NCI-H128 (cell line): ENCODE data around the gene CLEC17A.
"Not testable (repeated sequence)": the region's sequence is repeated elsewhere in the genome, so short reads cannot be mapped to it uniquely, and the experiment has no call there.

Source experiments
- DNase-seq: peaks from one replicate; lab custom pipeline; 2025; ENCODE audit not compliant: unreplicated experiment; lab: John Stamatoyannopoulos, UW

Gene CLEC17A, protein sequence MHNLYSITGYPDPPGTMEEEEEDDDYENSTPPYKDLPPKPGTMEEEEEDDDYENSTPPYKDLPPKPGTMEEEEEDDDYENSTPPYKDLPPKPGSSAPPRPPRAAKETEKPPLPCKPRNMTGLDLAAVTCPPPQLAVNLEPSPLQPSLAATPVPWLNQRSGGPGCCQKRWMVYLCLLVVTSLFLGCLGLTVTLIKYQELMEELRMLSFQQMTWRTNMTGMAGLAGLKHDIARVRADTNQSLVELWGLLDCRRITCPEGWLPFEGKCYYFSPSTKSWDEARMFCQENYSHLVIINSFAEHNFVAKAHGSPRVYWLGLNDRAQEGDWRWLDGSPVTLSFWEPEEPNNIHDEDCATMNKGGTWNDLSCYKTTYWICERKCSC

GRCh38 chr19:14582894-14583340, at the start of gene CLEC17A:
Gene CLEC17A (plus strand): TSS chr19:14583084. CDS start chr19:14583161, 77 bp downstream.
- DNase-seq: no peak

- no peak for DNase-seq
These were observed 49.4 kb upstream of the CLEC17A start for GRCh38 chr19:14533450-14533849.

DNA sequence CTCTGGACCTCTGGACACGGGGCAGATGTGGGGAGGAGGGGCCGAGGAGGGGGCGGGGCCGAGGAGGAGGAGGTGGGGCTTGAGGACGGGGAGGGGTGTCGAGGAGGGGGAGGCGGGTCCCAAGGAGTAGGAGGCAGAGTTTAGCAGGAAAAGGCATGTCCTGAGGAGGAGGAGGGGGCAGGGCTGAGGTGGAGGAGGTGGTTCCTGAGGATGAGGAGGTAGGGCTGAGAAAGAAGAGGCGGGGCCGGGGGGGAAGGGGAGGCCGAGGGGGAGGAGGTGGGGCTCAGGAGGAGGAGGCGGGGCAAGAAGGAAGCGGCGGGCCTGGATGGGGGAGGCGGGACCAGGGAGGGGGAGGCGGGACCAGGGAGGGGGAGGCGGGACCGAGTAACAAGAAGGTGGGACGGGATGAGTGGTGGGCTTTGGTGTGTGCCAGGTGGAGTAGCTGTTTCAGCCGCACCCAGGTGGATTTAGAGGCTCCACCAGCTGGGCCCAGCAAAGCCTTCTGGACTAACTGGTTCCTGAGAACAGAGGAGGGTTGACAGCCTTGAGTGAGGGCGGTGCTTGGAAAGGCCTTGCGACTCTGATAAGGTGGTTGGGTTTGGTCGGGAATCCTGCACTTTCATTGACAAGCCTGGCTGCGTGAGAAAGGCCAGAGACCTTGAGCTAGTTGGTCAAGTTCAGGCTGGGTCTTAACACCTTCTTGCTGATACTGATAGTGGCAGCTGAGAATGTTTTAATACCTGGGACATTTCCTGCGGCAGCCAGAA, 45.8 kb upstream of the CLEC17A start:
- no peak for DNase-seq

- no peak for DNase-seq
These were observed 42.0 kb upstream of the CLEC17A start for GRCh38 chr19:14540741-14541525.

DNA sequence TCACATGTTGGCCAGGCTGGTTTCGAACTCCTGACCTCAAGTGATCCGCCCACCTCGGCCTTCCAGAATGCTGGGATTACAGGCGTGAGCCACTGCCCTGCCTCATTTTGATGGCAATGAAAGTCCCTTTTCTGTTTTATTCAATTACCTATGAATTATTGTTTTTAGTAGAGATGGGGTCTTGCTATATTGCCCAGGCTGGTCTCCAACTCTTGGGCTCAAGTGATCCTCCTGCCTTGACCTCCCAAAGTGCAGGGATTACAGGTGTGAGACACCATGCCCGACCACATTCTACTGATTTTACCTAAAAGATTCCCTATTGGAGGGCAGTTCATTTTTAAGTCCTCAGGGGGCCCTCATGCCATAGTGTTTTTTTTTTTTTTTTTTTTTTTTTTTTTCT, 40.9 kb upstream of the CLEC17A start:
- DNase-seq: not testable (repeated sequence)

DNA sequence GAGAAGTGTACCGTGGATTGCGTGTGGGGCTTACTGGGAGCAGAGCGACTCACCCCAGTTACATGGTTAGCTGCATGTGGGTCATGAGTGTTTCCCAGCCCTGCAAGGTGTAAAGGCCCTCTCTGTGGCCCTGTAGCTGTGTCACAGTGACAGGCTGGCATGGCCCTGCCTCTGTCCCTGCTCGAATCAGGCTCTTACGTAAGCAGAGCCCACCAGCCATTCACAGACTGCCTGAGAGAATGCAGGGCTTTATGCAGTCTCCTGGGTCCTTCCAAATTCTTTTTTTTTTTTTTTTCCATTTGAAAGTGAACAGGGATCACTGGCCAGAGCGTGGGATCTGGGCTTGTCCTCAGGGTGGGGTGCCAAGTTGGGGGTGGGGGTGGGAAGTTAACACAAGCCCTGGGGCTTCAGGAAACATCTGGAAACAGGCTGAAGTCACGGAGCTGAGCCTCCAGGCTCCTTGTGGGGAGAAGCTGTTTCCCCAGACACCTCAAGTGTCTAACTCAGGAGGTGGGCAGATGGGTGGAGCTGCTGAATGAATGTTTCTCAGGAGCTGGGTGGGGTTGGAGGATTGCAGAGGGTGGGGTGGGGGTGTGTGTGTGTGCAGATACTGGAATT, 40.1 kb upstream of the CLEC17A start:
- DNase-seq: no peak

GRCh38 chr19:14544047-14544446, 38.8 kb upstream of the CLEC17A start:
- DNase-seq: no peak

DNA sequence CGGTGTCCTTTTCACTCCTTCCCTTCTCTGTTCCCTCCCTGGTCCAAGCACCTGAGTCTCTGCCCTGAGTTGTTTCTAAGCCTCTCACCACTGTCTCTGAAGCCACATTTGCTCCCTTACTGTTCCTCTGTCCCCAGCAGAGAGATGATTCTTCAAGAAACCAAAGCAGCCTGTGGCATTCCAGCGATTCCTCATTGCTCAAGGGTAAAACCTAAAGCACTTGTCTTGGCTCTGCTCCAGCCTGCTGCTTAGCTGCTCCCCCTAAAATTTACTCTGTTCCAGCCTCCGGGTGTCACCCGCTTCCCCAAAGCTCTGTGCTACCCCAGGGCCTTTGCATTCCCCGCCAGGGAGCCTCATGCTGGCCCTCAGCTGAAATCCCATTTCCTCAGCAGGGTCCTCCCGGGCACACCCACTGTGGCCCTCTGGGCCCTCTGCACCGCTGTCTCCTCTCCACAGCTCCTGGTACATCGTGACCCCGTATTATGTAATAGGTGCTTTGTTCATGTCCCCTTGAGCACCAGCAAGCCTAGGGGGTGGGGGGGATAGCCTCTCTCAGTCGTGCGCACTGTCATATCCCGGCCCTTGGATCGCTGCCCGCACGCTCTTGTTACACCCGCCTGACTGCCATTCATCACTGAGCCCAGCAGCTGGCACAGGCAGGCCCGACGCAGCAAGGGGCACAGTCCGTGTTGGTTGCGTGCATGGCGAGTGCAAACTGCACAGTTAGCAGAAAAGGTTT, 37.7 kb upstream of the CLEC17A start:
- DNase-seq: peak; percentile 94

GRCh38 chr19:14545716-14546082, 37.2 kb upstream of the CLEC17A start:
- DNase-seq: no peak

DNA sequence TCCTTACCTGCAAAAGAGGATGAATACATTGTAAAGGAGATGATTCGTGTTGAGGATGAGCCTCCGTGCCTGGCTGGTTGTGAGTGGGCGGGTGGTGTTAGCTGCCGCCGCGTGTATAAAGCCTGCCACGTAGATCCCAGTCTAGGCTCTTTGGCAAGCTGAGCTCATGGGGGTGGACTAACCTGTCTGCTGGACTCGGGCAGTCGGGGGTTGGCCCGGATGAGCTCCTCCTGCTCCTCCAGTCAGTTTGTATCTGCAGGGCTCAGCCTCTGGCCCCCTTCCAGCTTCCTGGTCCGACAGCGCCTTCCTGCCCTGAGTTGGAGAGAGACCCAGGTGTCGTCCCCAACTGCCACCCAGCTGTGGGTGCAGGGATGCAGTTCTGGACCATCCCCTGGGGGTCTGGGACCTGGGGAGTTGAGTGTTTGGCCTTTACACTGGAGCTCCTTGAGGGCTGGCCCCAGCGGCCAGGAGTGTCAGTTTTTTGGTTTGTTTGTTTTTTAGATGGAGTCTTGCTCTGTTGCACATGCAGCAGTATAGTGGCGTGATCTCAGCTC, 32.6 kb upstream of the CLEC17A start:
- no peak for DNase-seq

- not testable (repeated sequence) for DNase-seq
These were observed 31.5 kb upstream of the CLEC17A start for GRCh38 chr19:14551134-14552005.

GRCh38 chr19:14552006-14552360, 30.9 kb upstream of the CLEC17A start:
- not testable (repeated sequence) for DNase-seq

- no peak for DNase-seq
These were observed 29.6 kb upstream of the CLEC17A start for GRCh38 chr19:14553042-14553938.

DNA sequence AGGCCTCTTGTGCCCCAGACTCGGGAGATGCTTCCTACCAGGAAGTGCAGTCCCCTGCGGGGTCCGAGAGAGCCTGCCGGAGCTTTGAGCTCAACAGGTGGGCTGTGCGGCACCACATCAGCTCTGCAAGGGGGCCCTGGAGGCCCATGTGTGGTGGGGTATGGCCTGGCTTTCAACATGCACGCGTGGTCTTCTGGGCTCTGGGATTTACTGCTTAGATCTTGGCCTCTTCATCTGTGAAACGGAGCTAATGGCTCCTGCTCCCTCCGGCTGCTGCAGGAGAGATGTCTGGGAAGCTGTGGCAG, 29.0 kb upstream of the CLEC17A start:
- no peak for DNase-seq

- peak; percentile 31 for DNase-seq
These were observed 28.5 kb upstream of the CLEC17A start for GRCh38 chr19:14554382-14554812.

DNA sequence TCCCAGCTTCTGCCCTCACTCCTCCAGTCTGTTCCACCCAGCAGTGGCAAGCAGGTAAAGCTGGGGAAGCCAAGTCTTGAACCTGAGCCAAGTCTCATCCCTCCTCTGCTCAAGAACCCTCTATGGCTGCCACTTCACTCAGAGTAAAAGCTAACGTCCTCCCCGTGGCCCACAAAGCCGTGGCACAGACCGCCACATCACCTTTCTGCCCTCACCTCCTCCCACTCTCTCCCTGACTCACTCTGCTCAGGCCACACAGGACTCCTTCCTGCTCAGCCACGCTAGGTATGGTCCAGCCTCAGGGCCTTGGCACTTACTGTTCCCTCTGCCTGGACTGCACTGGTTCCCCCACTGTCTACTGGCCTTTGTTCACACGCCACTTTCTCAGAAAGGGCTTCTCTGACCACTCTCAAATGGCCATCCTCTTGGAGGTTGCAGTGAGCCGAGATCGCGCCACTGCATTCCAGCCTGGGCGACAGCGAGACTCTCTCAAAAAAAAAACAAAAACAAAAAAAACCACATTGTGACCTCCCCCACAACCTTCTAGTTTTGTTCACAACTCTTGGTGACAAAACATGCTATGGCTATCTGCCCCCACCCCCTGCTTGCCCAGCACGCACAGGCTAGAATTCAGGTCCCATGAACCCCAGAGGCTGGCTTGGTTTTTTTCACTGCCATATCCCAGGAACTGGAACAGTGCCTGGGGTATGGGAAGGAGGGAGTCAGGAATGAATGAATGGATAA, 26.8 kb upstream of the CLEC17A start:
- DNase-seq: no peak

- no peak for DNase-seq
These were observed 26.2 kb upstream of the CLEC17A start for GRCh38 chr19:14556662-14557188.
